Upper lobe of left lung (tissue), 6 donors: ENCODE data around the gene SDK1. TPM values are rescaled to one million over a fixed set of nuclear protein-coding genes. Genes with fewer than 3 reads are reported as not detected.

Source experiments
- ATAC-seq, 2 donors: fragments of 200-7000 bp; cut with Tn5 transposase; one replicate each; pipeline ENCODE4 v1.9.1; 2022; ENCODE audit warnings: mild to moderate bottlenecking in 2 of 2, moderate library complexity in 2 of 2; ENCODE audit not compliant: low FRiP score in 2 of 2
- DNase-seq, 2 donors: peaks; one replicate each; pipeline ENCODE4 v3.0.0-alpha.2; 2019 to 2020
- H3K27ac ChIP-seq, 4 donors: fragments of 200-600 bp; sonication (generic); one replicate each; pipeline ENCODE4 v1.5.1; 2016 to 2019
- H3K27me3 ChIP-seq, 4 donors: fragments of 200-600 bp; sonication (generic); one replicate each; pipeline ENCODE4 v1.5.1; 2017 to 2019
- H3K36me3 ChIP-seq, 4 donors: fragments of 200-600 bp; sonication (generic); one replicate each; pipeline ENCODE4 v1.5.1; 2016 to 2019
- H3K4me1 ChIP-seq, 4 donors: fragments of 200-600 bp; sonication (generic); one replicate each; pipeline ENCODE4 v1.5.1; 2018 to 2019
- H3K4me3 ChIP-seq, 4 donors: fragments of 200-600 bp; sonication (generic); one replicate each; pipeline ENCODE4 v1.5.1; 2017 to 2019; ENCODE audit warnings: mild to moderate bottlenecking in 2 of 4, moderate library complexity in 1 of 4
- H3K9me3 ChIP-seq, 4 donors: fragments of 200-600 bp; sonication (generic); one replicate each; pipeline ENCODE4 v1.5.1; 2018 to 2019
- CTCF ChIP-seq, 6 experiments: fragments of 450-650 bp in 4 of 6; fragments of 200-600 bp in 2 of 6; sonication (generic) in 2 of 6; IDR thresholded peaks; one replicate each; pipeline ENCODE4 v1.5.1; 2016 to 2019; ENCODE audit warnings: antibody characterized with exemption in 6 of 6
- EP300 ChIP-seq, 4 donors: sonication (generic); formaldehyde crosslinking; IDR thresholded peaks; one replicate each; pipeline ENCODE4 v1.5.1; 2017; ENCODE audit warnings: antibody characterized with exemption in 4 of 4, control low read depth in 2 of 4
- POLR2A ChIP-seq, 4 donors: fragments of 450-650 bp; IDR thresholded peaks; one replicate each; pipeline ENCODE4 v1.5.1; 2016 to 2017; ENCODE audit warnings: antibody characterized with exemption in 4 of 4, mild to moderate bottlenecking in 2 of 4
- POLR2AphosphoS5 ChIP-seq, 2 donors: sonication (generic); formaldehyde crosslinking; IDR thresholded peaks; one replicate each; pipeline ENCODE4 v1.5.1; 2017; ENCODE audit warnings: antibody characterized with exemption in 2 of 2
- WGBS, 2 donors: methylation state at CpG; one replicate each; pipeline ENCODE4 v1.1.5; 2017 to 2018; 5-methylcytosine and 5-hydroxymethylcytosine counted together
- total RNA-seq, 6 donors: library from RNA; depleted of rRNA in 4 of 6; stranded (reverse); fragments of >200 nt in 4 of 6; gene quantifications; one replicate each; pipeline versions ENCODE4 v1.1.0 to v1.2.1, GENCODE V29; 2016 to 2021
- donor health status: DM: no; HTN: no; CAD: no; lungs with moderate emphysema.
- donor health status: DM: no; HTN: yes; CAD: no; lungs with severe emphysema.

SDK1 gene
- total RNA-seq, 6 donors from 2014 or later, result 9.3 to 90.1 (median 11.8) TPM

GRCh38 chr7:3767917-3768777, 467.1 kb downstream of the SDK1 start:
- DNase-seq (no peak), ATAC-seq (no peak)
- H3K27ac ChIP-seq, result no peak overlapping the region
- no peak for TF ChIP-seq POLR2A (IDR thresholded peaks at IDR 0.05)
- TF ChIP-seq EP300 (IDR thresholded peaks at IDR 0.05), result no peak
- TF ChIP-seq POLR2AphosphoS5 (IDR thresholded peaks at IDR 0.05), result no peak
- TF ChIP-seq CTCF (IDR thresholded peaks at IDR 0.05), result no peak
- H3K9me3 ChIP-seq, result no peaks in the 10 kb centered on the region
- no peak overlapping the region for H3K4me3 ChIP-seq
- no peaks in the 10 kb centered on the region for H3K36me3 ChIP-seq
- WGBS, 2 donors, result 86 to 89% methylated on average over 9 of the region's 9 CpGs
- no peaks in the 10 kb centered on the region for H3K4me1 ChIP-seq
- no peaks in the 10 kb centered on the region for H3K27me3 ChIP-seq

GRCh38 chr7:3771906-3772305, 470.9 kb downstream of the SDK1 start:
- ATAC-seq (no peak), DNase-seq (no peak)
- H3K27ac ChIP-seq, result no peak overlapping the region
- no peaks in the 10 kb centered on the region for H3K9me3 ChIP-seq
- H3K4me1 ChIP-seq, result no peaks in the 10 kb centered on the region
- no peak overlapping the region for H3K4me3 ChIP-seq
- no peaks in the 10 kb centered on the region for H3K36me3 ChIP-seq
- no peaks in the 10 kb centered on the region for H3K27me3 ChIP-seq
- TF ChIP-seq POLR2AphosphoS5 (IDR thresholded peaks at IDR 0.05) (no peak), POLR2A (IDR thresholded peaks at IDR 0.05) (no peak), EP300 (IDR thresholded peaks at IDR 0.05) (no peak), CTCF (IDR thresholded peaks at IDR 0.05) (no peak)
- WGBS, 2 donors, result 65 to 66% methylated on average over 3 of the region's 3 CpGs

- DNase-seq, result no peak
- H3K36me3 ChIP-seq, result no peaks in the 10 kb centered on the region
- H3K4me3 ChIP-seq, result no peak overlapping the region
- no peaks in the 10 kb centered on the region for H3K27me3 ChIP-seq
- H3K4me1 ChIP-seq, result no peaks in the 10 kb centered on the region
- TF ChIP-seq POLR2A (IDR thresholded peaks at IDR 0.05), result no peak
- no peak for TF ChIP-seq EP300 (IDR thresholded peaks at IDR 0.05)
- no peak for TF ChIP-seq POLR2AphosphoS5 (IDR thresholded peaks at IDR 0.05)
- no peak for TF ChIP-seq CTCF (IDR thresholded peaks at IDR 0.05)
- peaks cover 0 to 8% (median 4%) of the 10 kb centered on the region in 4 donors for H3K9me3 ChIP-seq
- H3K27ac ChIP-seq, result no peak overlapping the region
- ATAC-seq, result no peak
- 63 to 64% methylated on average over 8 of the region's 8 CpGs for WGBS, 2 donors
Observed at GRCh38 chr7:3778345-3778744, 477.3 kb downstream of the SDK1 start.

- Histone ChIP-seq H3K27ac (no peak overlapping the region), H3K27me3 (no peaks in the 10 kb centered on the region), H3K4me1 (no peaks in the 10 kb centered on the region), H3K4me3 (no peak overlapping the region), H3K9me3 (peaks cover 0 to 8% (median 4%) of the 10 kb centered on the region in 4 donors), H3K36me3 (no peaks in the 10 kb centered on the region)
- ATAC-seq (no peak), DNase-seq (no peak)
- 80 to 82% methylated on average over 2 of the region's 2 CpGs for WGBS, 2 donors
- TF ChIP-seq EP300 (IDR thresholded peaks at IDR 0.05) (no peak), POLR2A (IDR thresholded peaks at IDR 0.05) (no peak)
Observed at GRCh38 chr7:3780016-3780415, 479.0 kb downstream of the SDK1 start.

- 71% methylated on average over 2 of the region's 2 CpGs; no CpG with 5 or more reads in 1 of the 2 donors for WGBS, 2 donors
Observed at GRCh38 chr7:3780525-3780924, 479.5 kb downstream of the SDK1 start.

More at GRCh38 chr7:3780525-3780924, 479.5 kb downstream of the SDK1 start:
- TF ChIP-seq CTCF (IDR thresholded peaks at IDR 0.05) (no peak), POLR2AphosphoS5 (IDR thresholded peaks at IDR 0.05) (no peak), EP300 (IDR thresholded peaks at IDR 0.05) (no peak), POLR2A (IDR thresholded peaks at IDR 0.05) (no peak)
- H3K27ac ChIP-seq, result no peak overlapping the region
- ATAC-seq (no peak), DNase-seq (no peak)
- H3K4me3 ChIP-seq, result no peak overlapping the region
- H3K36me3 ChIP-seq, result no peaks in the 10 kb centered on the region
- H3K9me3 ChIP-seq, result peaks cover 0 to 8% (median 4%) of the 10 kb centered on the region in 4 donors
- no peaks in the 10 kb centered on the region for H3K27me3 ChIP-seq
- no peaks in the 10 kb centered on the region for H3K4me1 ChIP-seq
